ENCODE measurements around the gene PSMF1.

DNA sequence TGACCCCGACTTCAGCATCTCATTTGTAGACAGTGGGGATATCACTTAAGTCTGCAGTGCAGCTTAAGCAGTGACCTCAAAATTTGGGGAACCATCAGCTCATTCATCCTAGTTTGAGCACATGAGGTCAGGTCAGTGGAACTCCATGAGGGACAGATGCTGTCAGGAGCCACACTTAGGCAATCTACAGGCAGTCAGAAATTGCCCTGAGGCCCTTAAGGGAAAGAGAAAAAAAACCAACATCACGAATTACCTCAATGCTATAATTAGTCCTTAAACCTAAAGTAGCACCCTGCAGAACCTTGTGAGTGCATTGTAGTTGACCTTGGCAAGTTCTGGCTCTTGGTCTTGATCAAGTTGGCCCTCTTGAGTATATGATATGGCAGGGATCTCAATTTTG, 45.3 kb downstream of the PSMF1 start:
- TF ChIP-seq CTCF (IDR thresholded peaks at IDR 0.05; ENCODE audit: insufficient read depth, low read depth, low read length) (no peak), EZH2 (IDR thresholded peaks at IDR 0.05; ENCODE audit: insufficient read depth, low read length) (no peak)
